Keratinocyte (primary cell): ENCODE data around the gene ERBIN.

Source experiments
- CTCF ChIP-seq, 3 experiments: IDR thresholded peaks in 1 of 3; conservative IDR thresholded peaks in 1 of 3; optimal IDR thresholded peaks in 1 of 3; 2 replicates in 2 of 3; 3 replicates in 1 of 3; pipeline versions ENCODE3 to v1.5.1; 2011; ENCODE audit warnings: low read length in 3 of 3, mild to moderate bottlenecking in 3 of 3, moderate library complexity in 2 of 3, control low read depth in 1 of 3, inconsistent platforms in 1 of 3; ENCODE audit not compliant: insufficient read depth in 2 of 3; ENCODE audit errors: extremely low read depth in 1 of 3
- EZH2 ChIP-seq: IDR thresholded peaks from one replicate; pipeline ENCODE4 v1.6.1; 2012; ENCODE audit warnings: inconsistent platforms, mild to moderate bottlenecking, low read length, moderate library complexity

DNA sequence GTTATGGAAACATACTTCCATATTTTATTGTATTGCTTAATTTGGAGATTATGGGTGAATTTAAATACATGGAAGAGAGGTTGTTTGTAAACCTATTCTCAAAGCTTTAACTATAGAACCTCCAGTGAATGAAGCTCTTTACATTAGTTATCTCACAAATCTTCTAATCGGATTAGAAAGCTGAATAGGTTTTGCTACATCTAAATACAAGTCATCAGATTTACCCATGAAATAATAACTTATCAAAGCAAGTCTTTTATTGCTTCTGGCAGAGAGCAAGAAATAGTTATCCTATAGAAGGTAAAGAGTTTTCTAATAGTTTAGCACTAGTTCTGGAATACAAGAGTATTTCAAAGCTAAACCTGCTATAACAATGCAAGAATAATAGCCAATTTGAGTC, 113.3 kb downstream of the ERBIN start:
- TF ChIP-seq CTCF (optimal IDR thresholded peaks at IDR 0.05 in 1 of 3, IDR thresholded peaks at IDR 0.05 in 1 of 3, conservative IDR thresholded peaks at IDR 0.05 in 1 of 3; ENCODE audit: extremely low read depth in 1 of 3, insufficient read depth in 2 of 3, low read length in 3 of 3) (no peak), EZH2 (no peak)
